H9 (cell line): ENCODE results near the gene CELF4. TPM values are rescaled to one million over a fixed set of nuclear protein-coding genes. Genes with fewer than 3 reads are reported as not detected.

Experiments
- DNase-seq: peaks from one replicate; pipeline ENCODE4 v3.0.0-alpha.2; 2017
- H2AFZ ChIP-seq: one replicate; pipeline ENCODE4 v1.6.1; 2013; ENCODE audit warnings: mild to moderate bottlenecking, low read length, control low read depth, moderate library complexity
- H2AK5ac ChIP-seq: 2 replicates; pipeline ENCODE4 v1.6.1; 2013; ENCODE audit warnings: low read length, control low read depth, mixed read lengths; ENCODE audit not compliant: insufficient read length
- H2BK120ac ChIP-seq: one replicate; pipeline ENCODE4 v1.6.1; 2013; ENCODE audit warnings: low read depth, mild to moderate bottlenecking, low read length, control low read depth, inconsistent platforms; ENCODE audit not compliant: poor library complexity, severe bottlenecking
- H2BK12ac ChIP-seq: 2 replicates; pipeline ENCODE4 v1.6.1; 2013; ENCODE audit warnings: low read length, control low read depth, mixed read lengths, low read depth; ENCODE audit not compliant: insufficient read length
- H2BK15ac ChIP-seq: 2 replicates; pipeline ENCODE4 v1.6.1; 2013; ENCODE audit warnings: low read depth, low read length, control low read depth
- H2BK20ac ChIP-seq: one replicate; pipeline ENCODE4 v1.6.1; 2013; ENCODE audit warnings: low read depth, mild to moderate bottlenecking, low read length, control low read depth, inconsistent platforms; ENCODE audit not compliant: poor library complexity, severe bottlenecking
- H2BK5ac ChIP-seq: 2 replicates; pipeline ENCODE4 v1.6.1; 2013; ENCODE audit warnings: low read length, control low read depth, mixed read lengths; ENCODE audit not compliant: insufficient read length
- H3K14ac ChIP-seq: 2 replicates; pipeline ENCODE4 v1.6.1; 2013; ENCODE audit warnings: low read length, control low read depth; ENCODE audit not compliant: insufficient read depth
- H3K18ac ChIP-seq: 2 replicates; pipeline ENCODE4 v1.6.1; 2013; ENCODE audit warnings: low read depth, mild to moderate bottlenecking, mixed read lengths, low read length, control low read depth; ENCODE audit not compliant: insufficient read length
- H3K23ac ChIP-seq: 2 replicates; pipeline ENCODE4 v1.6.1; 2013; ENCODE audit warnings: low read length, control low read depth, mixed read lengths, low read depth; ENCODE audit not compliant: insufficient read length
- H3K23me2 ChIP-seq: 2 replicates; pipeline ENCODE4 v1.6.1; 2013; ENCODE audit warnings: low read depth, mild to moderate bottlenecking, mixed read lengths, low read length, control low read depth; ENCODE audit not compliant: insufficient read length, poor library complexity, severe bottlenecking
- H3K27ac ChIP-seq: 2 replicates; pipeline ENCODE4 v1.5.1; 2013; ENCODE audit warnings: low read length, control low read depth, mixed read lengths, low read depth; ENCODE audit not compliant: insufficient read length
- H3K27me3 ChIP-seq: 2 replicates; pipeline ENCODE4 v1.6.1; 2013; ENCODE audit warnings: low read length, control low read depth, inconsistent platforms; ENCODE audit not compliant: insufficient read depth
- H3K4ac ChIP-seq: 2 replicates; pipeline ENCODE4 v1.6.1; 2013; ENCODE audit warnings: low read depth, mild to moderate bottlenecking, control low read depth, inconsistent platforms, low read length, moderate library complexity
- H3K4me1 ChIP-seq: 2 replicates; pipeline ENCODE4 v1.6.1; 2013; ENCODE audit warnings: low read length, control low read depth, inconsistent platforms; ENCODE audit not compliant: insufficient read depth
- H3K4me2 ChIP-seq: 2 replicates; pipeline ENCODE4 v1.6.1; 2013; ENCODE audit warnings: low read length, control low read depth, mixed read lengths; ENCODE audit not compliant: insufficient read length, insufficient read depth
- H3K56ac ChIP-seq: 2 replicates; pipeline ENCODE4 v1.6.1; 2013; ENCODE audit warnings: low read depth, mild to moderate bottlenecking, mixed read lengths, low read length, control low read depth; ENCODE audit not compliant: insufficient read length
- H3K79me1 ChIP-seq: 2 replicates; pipeline ENCODE4 v1.6.1; 2013; ENCODE audit warnings: low read depth, mild to moderate bottlenecking, moderate library complexity, low read length, control low read depth, inconsistent platforms; ENCODE audit not compliant: insufficient read depth, poor library complexity, severe bottlenecking
- H3K79me2 ChIP-seq: 2 replicates; pipeline ENCODE4 v1.6.1; 2013; ENCODE audit warnings: low read length, control low read depth, inconsistent platforms; ENCODE audit not compliant: insufficient read depth
- H3K9ac ChIP-seq: 2 replicates; pipeline ENCODE4 v1.6.1; 2013; ENCODE audit warnings: low read length, control low read depth, mixed read lengths; ENCODE audit not compliant: insufficient read length; ENCODE audit errors: extremely low read depth
- H3K9me3 ChIP-seq: one replicate; pipeline ENCODE4 v1.6.1; 2013; ENCODE audit warnings: low read depth, low read length, inconsistent platforms; ENCODE audit not compliant: control insufficient read depth
- H3T11ph ChIP-seq: one replicate; pipeline ENCODE4 v1.6.1; 2013; ENCODE audit warnings: mild to moderate bottlenecking, low read length, control low read depth, inconsistent platforms
- H4K20me1 ChIP-seq: one replicate; pipeline ENCODE4 v1.6.1; 2013; ENCODE audit not compliant: control insufficient read depth, insufficient read length, insufficient read depth
- H4K5ac ChIP-seq: 2 replicates; pipeline ENCODE4 v1.6.1; 2013; ENCODE audit warnings: low read depth, mild to moderate bottlenecking, mixed read lengths, low read length, control low read depth; ENCODE audit not compliant: insufficient read length
- H4K8ac ChIP-seq: replicated peaks from 2 replicates; pipeline ENCODE4 v1.6.1; 2013; ENCODE audit warnings: low read length, control low read depth, mixed read lengths, low read depth; ENCODE audit not compliant: insufficient read length
- H4K91ac ChIP-seq: 2 replicates; pipeline ENCODE4 v1.6.1; 2013; ENCODE audit warnings: low read depth, mild to moderate bottlenecking, moderate library complexity, mixed read lengths, low read length, control low read depth; ENCODE audit not compliant: insufficient read length
- H3K27ac Mint-ChIP-seq, 3 experiments: 2 replicates in 2 of 3; 3 replicates in 1 of 3; pipeline ENCODE4 v1.8.0; 2020 to 2021; ENCODE audit warnings: mixed read lengths in 3 of 3, mild to moderate bottlenecking in 1 of 3, moderate library complexity in 1 of 3
- H3K27me3 Mint-ChIP-seq: 2 replicates; pipeline ENCODE4 v1.8.0; 2021; ENCODE audit warnings: low read depth, mild to moderate bottlenecking, moderate library complexity, mixed read lengths
- H3K36me3 Mint-ChIP-seq, 3 experiments: 2 replicates in 2 of 3; 3 replicates in 1 of 3; pipeline ENCODE4 v1.8.0; 2020 to 2021; ENCODE audit warnings: low read depth in 3 of 3, mixed read lengths in 3 of 3; ENCODE audit not compliant: insufficient read depth in 1 of 3
- H3K4me1 Mint-ChIP-seq, 2 experiments: 2 replicates each; pipeline ENCODE4 v1.8.0; 2020; ENCODE audit warnings: mixed read lengths in 2 of 2
- H3K4me3 Mint-ChIP-seq, 2 experiments: 2 replicates in 1 of 2; 3 replicates in 1 of 2; pipeline ENCODE4 v1.8.0; 2020 to 2021; ENCODE audit warnings: mild to moderate bottlenecking in 2 of 2, mixed read lengths in 2 of 2, moderate library complexity in 1 of 2
- H3K9me3 Mint-ChIP-seq, 2 experiments: 2 replicates in 1 of 2; 3 replicates in 1 of 2; pipeline ENCODE4 v1.8.0; 2020; ENCODE audit warnings: mild to moderate bottlenecking in 2 of 2, mixed read lengths in 2 of 2, moderate library complexity in 1 of 2
- WGBS: extraction: QIAGEN DNeasy Blood & Tissue Kit; methylation state at CpG from one replicate; pipeline ENCODE4 v1.1.7; 2013; ENCODE audit warnings: missing lambda C conversion rate, low lambda C conversion rate, mixed read lengths; ENCODE audit not compliant: insufficient read length; ENCODE audit errors: extremely low coverage; 5-methylcytosine and 5-hydroxymethylcytosine counted together
- total RNA-seq: library from RNA; stranded (reverse); gene quantifications from 2 replicates; pipeline ENCODE4 v1.2.1, GENCODE V29; 2021
- TF ChIP-seq, protein P1 (sequence below): fragments of 200-600 bp; sonication (generic); conservative IDR thresholded peaks from 3 replicates; pipeline ENCODE4 v1.8.0; 2021; ENCODE audit warnings: antibody characterized with exemption, mild to moderate bottlenecking

The CELF4 gene
- total RNA-seq, 1 experiment from 2014 or later: 1.1 TPM

DNA sequence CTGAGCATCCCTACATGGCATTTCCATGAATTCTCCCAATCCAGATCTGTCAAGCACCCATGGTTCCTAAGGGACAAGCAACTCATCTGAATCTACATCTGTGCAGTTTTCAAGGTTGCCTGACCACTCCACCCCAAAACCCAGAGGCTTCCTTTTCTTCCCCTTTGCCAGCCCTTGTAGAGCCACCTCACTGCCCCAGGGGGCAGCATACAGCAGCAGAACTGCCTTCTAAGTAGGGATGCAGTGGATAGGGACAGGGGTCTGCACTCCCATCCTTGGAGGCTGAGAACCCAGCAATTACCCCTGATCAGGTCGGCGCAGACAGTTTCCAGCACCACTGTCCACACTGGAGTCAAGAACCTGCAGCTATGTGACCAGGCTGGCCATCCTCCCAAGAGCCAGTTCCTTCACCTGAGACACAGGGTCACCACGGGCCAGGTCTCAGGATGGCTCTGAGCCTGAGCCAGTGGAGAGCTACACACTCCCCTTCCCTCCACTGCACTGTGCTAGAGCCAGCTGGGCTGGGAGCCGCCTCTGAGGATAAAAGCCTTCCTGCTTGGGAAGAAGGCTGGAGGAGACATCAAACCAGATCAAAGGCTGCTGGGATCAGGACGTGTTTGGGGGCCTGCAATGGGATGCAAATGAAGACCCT is 283.1 kb downstream of the CELF4 start:
- Mint-ChIP-seq H3K27ac (no peak overlapping the region; a peak in 1 of 7 replicates), H3K4me3 (no peak overlapping the region), H3K9me3 (no peaks in the 10 kb centered on the region; a peak in 1 of 5 replicates), H3K36me3 (no peaks in the 10 kb centered on the region; a peak in 1 of 7 replicates), H3K27me3 (peaks cover 25% of the 10 kb centered on the region), H3K4me1 (peaks cover 10 to 15% of the 10 kb centered on the region in 2 experiments)
- Histone ChIP-seq H3K56ac (no peak overlapping the region), H3K23ac (no peak overlapping the region), H3K27me3 (no peaks in the 10 kb centered on the region), H3K4me2 (no peak overlapping the region), H3K27ac (no peak overlapping the region), H3K4ac (no peak overlapping the region), H3K79me2 (no peaks in the 10 kb centered on the region), H2BK5ac (no peak overlapping the region), H3K9ac (no peak overlapping the region), H3K79me1 (no peaks in the 10 kb centered on the region), H2BK15ac (no peak overlapping the region), H4K20me1 (no peaks in the 10 kb centered on the region), H2BK20ac (no peak overlapping the region), H3K18ac (no peak overlapping the region), H4K91ac (no peak overlapping the region), H3K4me1 (no peaks in the 10 kb centered on the region), H3K9me3 (no peaks in the 10 kb centered on the region), H2AK5ac (no peak overlapping the region), H4K8ac (no peak overlapping the region), H2BK120ac (no peak overlapping the region), H2AFZ (no peak overlapping the region), H3K14ac (no peak overlapping the region), H4K5ac (no peak overlapping the region), H3T11ph (no peak overlapping the region), H2BK12ac (no peak overlapping the region), H3K23me2 (no peaks in the 10 kb centered on the region)
- DNase-seq: peak; percentile 48
- TF ChIP-seq, protein P1, sequence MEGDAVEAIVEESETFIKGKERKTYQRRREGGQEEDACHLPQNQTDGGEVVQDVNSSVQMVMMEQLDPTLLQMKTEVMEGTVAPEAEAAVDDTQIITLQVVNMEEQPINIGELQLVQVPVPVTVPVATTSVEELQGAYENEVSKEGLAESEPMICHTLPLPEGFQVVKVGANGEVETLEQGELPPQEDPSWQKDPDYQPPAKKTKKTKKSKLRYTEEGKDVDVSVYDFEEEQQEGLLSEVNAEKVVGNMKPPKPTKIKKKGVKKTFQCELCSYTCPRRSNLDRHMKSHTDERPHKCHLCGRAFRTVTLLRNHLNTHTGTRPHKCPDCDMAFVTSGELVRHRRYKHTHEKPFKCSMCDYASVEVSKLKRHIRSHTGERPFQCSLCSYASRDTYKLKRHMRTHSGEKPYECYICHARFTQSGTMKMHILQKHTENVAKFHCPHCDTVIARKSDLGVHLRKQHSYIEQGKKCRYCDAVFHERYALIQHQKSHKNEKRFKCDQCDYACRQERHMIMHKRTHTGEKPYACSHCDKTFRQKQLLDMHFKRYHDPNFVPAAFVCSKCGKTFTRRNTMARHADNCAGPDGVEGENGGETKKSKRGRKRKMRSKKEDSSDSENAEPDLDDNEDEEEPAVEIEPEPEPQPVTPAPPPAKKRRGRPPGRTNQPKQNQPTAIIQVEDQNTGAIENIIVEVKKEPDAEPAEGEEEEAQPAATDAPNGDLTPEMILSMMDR: peak; percentile 77
- WGBS: no CpG with 5 or more reads among the region's 5 CpGs
